Panc1 (cell line): ENCODE data around the gene CES1.
"Not testable (repeated sequence)": the region's sequence is repeated elsewhere in the genome, so short reads cannot be mapped to it uniquely, and the experiment has no call there.

Experiments
- CTCF ChIP-seq: fragments of 450-650 bp; IDR thresholded peaks from 2 replicates; pipeline ENCODE4 v1.5.1; 2017; ENCODE audit warnings: mild to moderate bottlenecking
- POLR2AphosphoS5 ChIP-seq: IDR thresholded peaks from 2 replicates; pipeline ENCODE4 v1.6.1; 2012; ENCODE audit warnings: mild to moderate bottlenecking, low read depth, low read length, moderate library complexity
- REST ChIP-seq, 2 experiments: IDR thresholded peaks; 2 replicates each; pipeline ENCODE4 v1.6.1; 2011 to 2012; ENCODE audit warnings: low read depth in 2 of 2, control low read depth in 1 of 2, low read length in 1 of 2, mild to moderate bottlenecking in 1 of 2, moderate library complexity in 1 of 2; ENCODE audit not compliant: insufficient read depth in 1 of 2
- SIN3A ChIP-seq: IDR thresholded peaks from 2 replicates; pipeline ENCODE4 v1.6.1; 2012; ENCODE audit warnings: low read depth, mild to moderate bottlenecking, low read length, moderate library complexity, borderline replicate concordance; ENCODE audit not compliant: insufficient read depth
- TCF7L2 ChIP-seq: IDR thresholded peaks from 2 replicates; pipeline ENCODE4 v1.6.1; 2011; ENCODE audit warnings: mild to moderate bottlenecking, low read depth, low read length, inconsistent platforms

- TF ChIP-seq POLR2AphosphoS5; CTCF; REST (IDR thresholded peaks at IDR 0.05; ENCODE audit: insufficient read depth in 1 of 2, low read depth in 2 of 2, low read length in 1 of 2); SIN3A; TCF7L2: not testable (repeated sequence)
Measured at GRCh38 chr16:55829232-55829631, 3.7 kb downstream of the CES1 start.
